ENCODE results near the gene CYB5R2.

Gene CYB5R2

GRCh38 chr11:7639643-7640025, 33.7 kb downstream of the CYB5R2 start:
- H3K9me3 ChIP-seq (ENCODE audit: insufficient read depth, low read depth, low read length): no peaks in the 10 kb centered on the region
- no peak overlapping the region for H3K4me2 ChIP-seq (ENCODE audit: low read depth, low read length, poor library complexity, severe bottlenecking)
- no peaks in the 10 kb centered on the region for H4K20me1 ChIP-seq (ENCODE audit: insufficient read depth, low read length, poor library complexity, severe bottlenecking)
- H3K36me3 ChIP-seq (ENCODE audit: insufficient read depth, low read length): no peaks in the 10 kb centered on the region
- no peaks in the 10 kb centered on the region for H3K4me1 ChIP-seq (ENCODE audit: insufficient read depth, low read length, poor library complexity, severe bottlenecking)
- no peak for TF ChIP-seq EZH2phosphoT487 (IDR thresholded peaks at IDR 0.05; ENCODE audit: borderline replicate concordance)
- TF ChIP-seq, protein P1, sequence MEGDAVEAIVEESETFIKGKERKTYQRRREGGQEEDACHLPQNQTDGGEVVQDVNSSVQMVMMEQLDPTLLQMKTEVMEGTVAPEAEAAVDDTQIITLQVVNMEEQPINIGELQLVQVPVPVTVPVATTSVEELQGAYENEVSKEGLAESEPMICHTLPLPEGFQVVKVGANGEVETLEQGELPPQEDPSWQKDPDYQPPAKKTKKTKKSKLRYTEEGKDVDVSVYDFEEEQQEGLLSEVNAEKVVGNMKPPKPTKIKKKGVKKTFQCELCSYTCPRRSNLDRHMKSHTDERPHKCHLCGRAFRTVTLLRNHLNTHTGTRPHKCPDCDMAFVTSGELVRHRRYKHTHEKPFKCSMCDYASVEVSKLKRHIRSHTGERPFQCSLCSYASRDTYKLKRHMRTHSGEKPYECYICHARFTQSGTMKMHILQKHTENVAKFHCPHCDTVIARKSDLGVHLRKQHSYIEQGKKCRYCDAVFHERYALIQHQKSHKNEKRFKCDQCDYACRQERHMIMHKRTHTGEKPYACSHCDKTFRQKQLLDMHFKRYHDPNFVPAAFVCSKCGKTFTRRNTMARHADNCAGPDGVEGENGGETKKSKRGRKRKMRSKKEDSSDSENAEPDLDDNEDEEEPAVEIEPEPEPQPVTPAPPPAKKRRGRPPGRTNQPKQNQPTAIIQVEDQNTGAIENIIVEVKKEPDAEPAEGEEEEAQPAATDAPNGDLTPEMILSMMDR (conservative IDR thresholded peaks at IDR 0.05; ENCODE audit: low read length): no peak
- no peaks in the 10 kb centered on the region for H3K9me2 ChIP-seq (replicated peaks; ENCODE audit: low read depth, low read length)
- no peak overlapping the region for H3K9ac ChIP-seq (ENCODE audit: low read depth, low read length, poor library complexity, severe bottlenecking)
- H3K27me3 ChIP-seq (ENCODE audit: insufficient read depth, low read length, poor library complexity, severe bottlenecking): peaks cover 9% of the 10 kb centered on the region
- no peak overlapping the region for H2AFZ ChIP-seq (ENCODE audit: low read length)
- no peaks in the 10 kb centered on the region for H3K79me2 ChIP-seq (ENCODE audit: insufficient read depth, low read length)
- no peaks in the 10 kb centered on the region for H3F3A ChIP-seq (ENCODE audit: low read depth)
- H3K4me3 ChIP-seq (ENCODE audit: low read length, poor library complexity, severe bottlenecking): no peak overlapping the region

- no peaks in the 10 kb centered on the region for H3K4me1 ChIP-seq (ENCODE audit: insufficient read depth, low read length, poor library complexity, severe bottlenecking)
- H3K9me2 ChIP-seq (replicated peaks; ENCODE audit: low read depth, low read length): no peaks in the 10 kb centered on the region
- no peaks in the 10 kb centered on the region for H3F3A ChIP-seq (ENCODE audit: low read depth)
- no peak overlapping the region for H3K4me3 ChIP-seq (ENCODE audit: low read length, poor library complexity, severe bottlenecking)
- H4K20me1 ChIP-seq (ENCODE audit: insufficient read depth, low read length, poor library complexity, severe bottlenecking): no peaks in the 10 kb centered on the region
- H3K79me2 ChIP-seq (ENCODE audit: insufficient read depth, low read length): no peaks in the 10 kb centered on the region
- TF ChIP-seq EZH2phosphoT487 (IDR thresholded peaks at IDR 0.05; ENCODE audit: borderline replicate concordance): no peak
- TF ChIP-seq, protein P1 (conservative IDR thresholded peaks at IDR 0.05; ENCODE audit: low read length): no peak
- no peaks in the 10 kb centered on the region for H3K36me3 ChIP-seq (ENCODE audit: insufficient read depth, low read length)
- no peaks in the 10 kb centered on the region for H3K9me3 ChIP-seq (ENCODE audit: insufficient read depth, low read depth, low read length)
- no peak overlapping the region for H3K9ac ChIP-seq (ENCODE audit: low read depth, low read length, poor library complexity, severe bottlenecking)
- H2AFZ ChIP-seq (ENCODE audit: low read length): no peak overlapping the region
- H3K27me3 ChIP-seq (ENCODE audit: insufficient read depth, low read length, poor library complexity, severe bottlenecking): peaks cover 9% of the 10 kb centered on the region
- H3K4me2 ChIP-seq (ENCODE audit: low read depth, low read length, poor library complexity, severe bottlenecking): no peak overlapping the region
Measured at GRCh38 chr11:7638710-7639642, 34.3 kb downstream of the CYB5R2 start.

GRCh38 chr11:7637447-7638157, 35.7 kb downstream of the CYB5R2 start:
- no peak for TF ChIP-seq EZH2phosphoT487 (IDR thresholded peaks at IDR 0.05; ENCODE audit: borderline replicate concordance)
- TF ChIP-seq, protein P1 (conservative IDR thresholded peaks at IDR 0.05; ENCODE audit: low read length): no peak
- H3K9me3 ChIP-seq (ENCODE audit: insufficient read depth, low read depth, low read length): no peaks in the 10 kb centered on the region
- H3K4me1 ChIP-seq (ENCODE audit: insufficient read depth, low read length, poor library complexity, severe bottlenecking): no peaks in the 10 kb centered on the region
- no peaks in the 10 kb centered on the region for H3F3A ChIP-seq (ENCODE audit: low read depth)
- H3K36me3 ChIP-seq (ENCODE audit: insufficient read depth, low read length): no peaks in the 10 kb centered on the region
- H3K27me3 ChIP-seq (ENCODE audit: insufficient read depth, low read length, poor library complexity, severe bottlenecking): peaks cover 7% of the 10 kb centered on the region
- H4K20me1 ChIP-seq (ENCODE audit: insufficient read depth, low read length, poor library complexity, severe bottlenecking): no peaks in the 10 kb centered on the region
- no peaks in the 10 kb centered on the region for H3K9me2 ChIP-seq (replicated peaks; ENCODE audit: low read depth, low read length)
- H2AFZ ChIP-seq (ENCODE audit: low read length): no peak overlapping the region
- H3K4me3 ChIP-seq (ENCODE audit: low read length, poor library complexity, severe bottlenecking): no peak overlapping the region
- no peaks in the 10 kb centered on the region for H3K79me2 ChIP-seq (ENCODE audit: insufficient read depth, low read length)
- H3K9ac ChIP-seq (ENCODE audit: low read depth, low read length, poor library complexity, severe bottlenecking): no peak overlapping the region
- no peak overlapping the region for H3K4me2 ChIP-seq (ENCODE audit: low read depth, low read length, poor library complexity, severe bottlenecking)

Data from Loucy (cell line).